HUDEP-2 (cell line): ENCODE measurements around the gene CLEC2D.
"Not testable (repeated sequence)": the region's sequence is repeated elsewhere in the genome, so short reads cannot be mapped to it uniquely, and the experiment has no call there.

Source experiments
- DNase-seq, 76 experiments: peaks; one replicate each; lab custom pipeline; 2025; ENCODE audit not compliant: unreplicated experiment in 76 of 76; lab: John Stamatoyannopoulos, UW

Gene CLEC2D

GRCh38 chr12:9651265-9651729 is 18.2 kb upstream of the CLEC2D start:
- DNase-seq = peak in 33 of 76 experiments; percentile 5 to 68 (median 30)

- DNase-seq = no peak
Measured at GRCh38 chr12:9660046-9660445, 9.5 kb upstream of the CLEC2D start.

- DNase-seq = no peak
Measured at GRCh38 chr12:9661720-9662119, 7.8 kb upstream of the CLEC2D start.

GRCh38 chr12:9662488-9662887 is 7.0 kb upstream of the CLEC2D start:
- DNase-seq = no peak

- no peak for DNase-seq
Measured at GRCh38 chr12:9667403-9668160, 1.9 kb upstream of the CLEC2D start.

- no peak for DNase-seq
Measured at GRCh38 chr12:9668161-9669018, 1.1 kb upstream of the CLEC2D start.

- no peak for DNase-seq
Measured at GRCh38 chr12:9669019-9669326, 540 bp upstream of the CLEC2D start.

GRCh38 chr12:9672340-9672739 is 2.8 kb downstream of the CLEC2D start:
- not testable (repeated sequence) for DNase-seq

GRCh38 chr12:9673404-9674225 is 4.1 kb downstream of the CLEC2D start:
- peak in 19 of 76 experiments; percentile 9 to 50 (median 29) for DNase-seq

GRCh38 chr12:9674226-9674590 is 4.7 kb downstream of the CLEC2D start:
- no peak for DNase-seq

- DNase-seq = not testable (repeated sequence)
Measured at GRCh38 chr12:9682508-9682907, 13.0 kb downstream of the CLEC2D start.

GRCh38 chr12:9682949-9683348 is 13.4 kb downstream of the CLEC2D start:
- not testable (repeated sequence) for DNase-seq

GRCh38 chr12:9685366-9685765 is 15.9 kb downstream of the CLEC2D start:
- DNase-seq = peak in 61 of 76 experiments; percentile 4 to 75 (median 44)

GRCh38 chr12:9685915-9686314 is 16.4 kb downstream of the CLEC2D start:
- no peak for DNase-seq

- DNase-seq = peak in 4 of 76 experiments; percentile 6 to 25 (median 16)
Measured at GRCh38 chr12:9687228-9687627, 17.7 kb downstream of the CLEC2D start.

- DNase-seq = peak in 1 of 76 experiments; percentile 14
Measured at GRCh38 chr12:9692909-9693308, 23.4 kb downstream of the CLEC2D start.

GRCh38 chr12:9694241-9694640 is 24.7 kb downstream of the CLEC2D start:
- DNase-seq = no peak

- not testable (repeated sequence) for DNase-seq
Measured at GRCh38 chr12:9695150-9695549, 25.6 kb downstream of the CLEC2D start.

- DNase-seq = not testable (repeated sequence)
Measured at GRCh38 chr12:9695661-9696060, 26.1 kb downstream of the CLEC2D start.

- DNase-seq = no peak
Measured at GRCh38 chr12:9697619-9698018, 28.1 kb downstream of the CLEC2D start.

GRCh38 chr12:9698681-9699080 is 29.2 kb downstream of the CLEC2D start:
- no peak for DNase-seq
